ENCODE data around the gene KRT37.
"Not testable (repeated sequence)": the region's sequence is repeated elsewhere in the genome, so short reads cannot be mapped to it uniquely, and the experiment has no call there.

KRT37 gene

DNA sequence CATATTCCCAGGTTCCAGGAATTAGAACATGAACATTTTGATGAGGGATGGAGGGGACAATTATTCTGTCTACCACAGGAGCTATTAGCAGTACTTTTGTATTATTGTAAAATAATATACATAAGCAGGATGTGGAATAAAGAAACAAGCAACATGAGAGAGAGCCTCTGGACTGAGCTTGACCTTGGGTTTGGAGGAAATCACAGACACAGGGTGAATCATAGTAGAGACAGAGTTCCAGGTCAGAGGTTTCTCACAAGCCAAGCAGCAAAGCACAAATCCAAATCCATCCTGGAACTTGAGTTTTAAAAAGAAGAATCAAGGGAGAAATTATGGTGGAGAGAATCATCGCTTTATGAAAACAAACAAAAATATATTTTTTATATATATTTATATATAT, 32.1 kb downstream of the KRT37 start:
- no peak for DNase-seq (ENCODE audit: low read depth)
- H3K4me3 ChIP-seq (ENCODE audit: low read length), result no peak overlapping the region
- TF ChIP-seq, protein P1, sequence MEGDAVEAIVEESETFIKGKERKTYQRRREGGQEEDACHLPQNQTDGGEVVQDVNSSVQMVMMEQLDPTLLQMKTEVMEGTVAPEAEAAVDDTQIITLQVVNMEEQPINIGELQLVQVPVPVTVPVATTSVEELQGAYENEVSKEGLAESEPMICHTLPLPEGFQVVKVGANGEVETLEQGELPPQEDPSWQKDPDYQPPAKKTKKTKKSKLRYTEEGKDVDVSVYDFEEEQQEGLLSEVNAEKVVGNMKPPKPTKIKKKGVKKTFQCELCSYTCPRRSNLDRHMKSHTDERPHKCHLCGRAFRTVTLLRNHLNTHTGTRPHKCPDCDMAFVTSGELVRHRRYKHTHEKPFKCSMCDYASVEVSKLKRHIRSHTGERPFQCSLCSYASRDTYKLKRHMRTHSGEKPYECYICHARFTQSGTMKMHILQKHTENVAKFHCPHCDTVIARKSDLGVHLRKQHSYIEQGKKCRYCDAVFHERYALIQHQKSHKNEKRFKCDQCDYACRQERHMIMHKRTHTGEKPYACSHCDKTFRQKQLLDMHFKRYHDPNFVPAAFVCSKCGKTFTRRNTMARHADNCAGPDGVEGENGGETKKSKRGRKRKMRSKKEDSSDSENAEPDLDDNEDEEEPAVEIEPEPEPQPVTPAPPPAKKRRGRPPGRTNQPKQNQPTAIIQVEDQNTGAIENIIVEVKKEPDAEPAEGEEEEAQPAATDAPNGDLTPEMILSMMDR (conservative IDR thresholded peaks at IDR 0.05; ENCODE audit: low read depth, low read length), result no peak

DNA sequence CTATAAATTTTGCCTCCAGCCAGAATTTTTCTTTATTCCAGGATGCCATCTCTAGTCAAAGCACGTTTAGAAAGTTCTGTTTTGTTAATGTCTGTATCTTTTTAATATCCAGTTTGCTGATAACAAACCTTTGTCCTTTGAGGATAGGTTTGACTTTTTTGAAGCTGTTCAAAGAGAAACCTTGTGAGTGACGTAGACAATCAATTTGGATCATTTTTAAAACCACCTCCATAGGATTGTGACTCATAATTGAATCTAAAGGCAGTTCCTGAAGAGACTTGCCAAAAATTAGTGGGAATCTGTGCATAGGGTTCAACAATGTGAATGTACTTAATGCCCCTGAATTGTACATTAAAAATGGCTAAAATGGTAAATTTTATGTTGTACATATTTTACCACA, 32.9 kb downstream of the KRT37 start:
- TF ChIP-seq, protein P1 (conservative IDR thresholded peaks at IDR 0.05; ENCODE audit: low read depth, low read length), result no peak
- no peak overlapping the region for H3K4me3 ChIP-seq (ENCODE audit: low read length)
- DNase-seq (ENCODE audit: low read depth), result no peak

DNA sequence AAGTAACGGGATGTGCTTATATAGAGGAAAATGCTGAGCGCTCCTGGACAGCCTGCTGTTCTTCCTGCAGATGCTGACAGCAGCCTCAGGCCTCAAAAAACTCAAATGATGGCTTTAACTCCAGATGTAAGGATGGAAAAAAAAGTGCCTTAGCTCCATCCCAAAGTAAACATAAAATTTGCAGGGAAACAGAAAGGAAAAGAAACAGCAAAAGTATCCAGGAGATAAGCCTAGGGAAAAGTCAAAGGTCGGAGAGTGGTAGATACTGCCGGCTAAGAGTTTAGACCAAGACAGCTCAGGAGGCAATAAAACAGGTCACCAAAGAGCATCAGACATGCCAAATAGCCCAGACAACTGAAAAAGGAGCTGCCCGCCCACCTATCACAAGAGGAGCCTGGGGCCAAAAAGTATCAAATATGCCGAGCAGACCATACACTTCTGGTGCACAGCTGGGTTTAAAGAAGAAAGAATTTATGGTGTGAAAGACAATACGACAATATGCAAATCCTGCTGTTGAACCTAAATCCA, 33.9 kb downstream of the KRT37 start:
- H3K4me3 ChIP-seq (ENCODE audit: low read length), result no peak overlapping the region
- TF ChIP-seq, protein P1 (conservative IDR thresholded peaks at IDR 0.05; ENCODE audit: low read depth, low read length), result no peak
- DNase-seq (ENCODE audit: low read depth), result no peak

DNA sequence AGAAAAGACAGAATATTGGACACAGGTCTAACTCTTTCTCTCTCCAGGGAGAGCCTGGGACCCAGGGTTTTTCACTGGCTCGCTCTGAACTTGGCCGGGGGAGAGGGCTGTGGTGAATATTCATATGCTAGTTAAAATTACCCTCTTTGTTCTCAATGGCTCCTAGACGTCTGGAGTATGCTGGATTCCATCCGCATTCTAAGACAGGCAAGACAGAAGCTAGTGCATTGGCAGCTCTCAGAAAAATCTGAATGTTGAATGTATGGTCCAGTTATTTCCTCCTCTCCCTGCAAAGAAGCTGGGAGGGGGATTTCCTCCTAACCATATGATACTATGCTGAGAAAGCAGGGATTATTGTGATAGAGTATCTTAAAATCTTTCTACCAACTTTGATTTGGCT, 36.7 kb downstream of the KRT37 start:
- TF ChIP-seq, protein P1 (conservative IDR thresholded peaks at IDR 0.05; ENCODE audit: low read depth, low read length), result no peak
- DNase-seq (ENCODE audit: low read depth), result no peak
- H3K4me3 ChIP-seq (ENCODE audit: low read length), result no peak overlapping the region

DNA sequence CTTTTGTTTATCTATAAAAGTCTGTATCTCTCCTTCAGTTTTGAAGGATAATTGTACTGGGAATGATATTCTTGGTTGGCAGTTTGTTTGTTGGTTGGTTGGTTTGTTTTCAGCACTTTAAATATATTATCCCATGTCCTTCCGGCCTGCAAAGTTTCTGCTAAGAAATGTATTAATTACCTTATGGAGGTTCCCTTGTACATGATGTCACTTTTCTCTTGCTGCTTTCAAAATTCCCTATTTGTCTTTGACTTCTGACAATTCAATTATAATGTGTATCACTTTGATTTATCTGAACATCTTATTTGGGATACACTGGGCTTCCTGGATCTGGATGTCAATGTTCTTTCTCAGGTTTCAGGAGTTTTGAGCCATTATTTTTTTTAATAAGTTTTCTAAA, 38.2 kb downstream of the KRT37 start:
- no peak for DNase-seq (ENCODE audit: low read depth)
- TF ChIP-seq, protein P1 (conservative IDR thresholded peaks at IDR 0.05; ENCODE audit: low read depth, low read length), result no peak
- no peak overlapping the region for H3K4me3 ChIP-seq (ENCODE audit: low read length)

DNA sequence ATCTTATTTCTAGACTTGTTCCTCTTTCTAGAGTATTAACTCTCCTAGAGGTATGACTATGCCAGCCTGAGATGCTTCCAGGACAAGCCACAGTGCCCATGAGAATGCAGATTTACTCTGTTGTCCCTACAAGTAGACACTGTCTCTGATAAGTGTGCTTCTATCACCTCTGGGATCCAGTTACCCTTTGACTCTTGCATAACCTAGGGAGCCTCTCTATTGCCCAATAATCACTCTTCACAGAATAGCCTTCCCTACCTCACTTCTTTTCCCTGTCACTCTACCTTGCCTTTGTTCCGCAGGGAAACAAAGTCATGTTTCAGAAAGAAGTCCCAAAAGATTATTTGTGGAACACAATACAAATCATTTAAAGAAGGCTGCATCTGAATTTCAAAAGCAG, 40.7 kb downstream of the KRT37 start:
- TF ChIP-seq, protein P1 (conservative IDR thresholded peaks at IDR 0.05; ENCODE audit: low read depth, low read length), result no peak
- H3K4me3 ChIP-seq (ENCODE audit: low read length), result no peak overlapping the region
- no peak for DNase-seq (ENCODE audit: low read depth)

DNA sequence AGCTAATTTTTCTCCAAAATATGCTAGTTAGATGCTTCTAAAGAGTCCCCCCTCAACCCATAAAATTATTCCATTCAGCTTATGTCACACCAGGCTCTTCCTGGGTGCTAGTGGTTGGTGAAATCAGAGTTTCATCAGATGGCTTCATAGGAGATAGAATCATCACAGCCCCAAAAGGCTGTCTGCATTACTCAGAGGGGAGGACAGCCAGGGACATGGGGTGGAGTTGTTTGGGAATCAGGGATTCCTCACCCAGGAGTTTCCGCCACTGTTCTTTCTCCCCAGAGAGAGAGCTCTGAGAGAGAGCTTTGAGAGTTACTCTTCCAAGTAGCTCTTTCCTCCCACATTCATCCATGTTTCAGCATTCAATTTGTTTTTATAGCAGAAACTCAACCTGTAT, 42.0 kb downstream of the KRT37 start:
- TF ChIP-seq, protein P1 (conservative IDR thresholded peaks at IDR 0.05; ENCODE audit: low read depth, low read length), result no peak
- DNase-seq (ENCODE audit: low read depth), result no peak
- H3K4me3 ChIP-seq (ENCODE audit: low read length), result no peak overlapping the region

DNA sequence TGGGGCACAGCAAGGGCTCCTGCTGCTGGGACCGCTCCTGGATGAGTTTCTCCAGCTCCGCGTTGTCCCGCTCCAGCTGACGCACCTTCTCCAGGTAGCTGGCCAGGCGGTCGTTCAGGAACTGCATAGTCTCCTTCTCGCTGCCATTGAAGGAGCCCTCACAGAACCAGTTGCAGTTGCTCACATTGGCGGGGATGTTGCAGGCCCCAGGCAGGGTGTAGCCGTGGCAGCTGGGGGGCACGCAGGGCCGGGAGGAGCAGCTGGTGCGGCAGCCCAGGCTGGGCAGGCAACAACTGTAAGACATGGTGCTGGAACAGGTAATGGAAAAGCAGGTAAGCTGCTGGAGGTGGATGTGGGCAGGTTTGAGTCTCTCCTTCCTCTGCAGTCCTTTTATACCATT, 42.4 kb downstream of the KRT37 start, which contains the start of gene KRT34:
Gene KRT34 (minus strand): TSS at position 364 of the 400 bp plus-strand sequence. CDS start 60 bp downstream, at position 304.
- H3K4me3 ChIP-seq (ENCODE audit: low read length); DNase-seq (ENCODE audit: low read depth): not testable (repeated sequence)

DNA sequence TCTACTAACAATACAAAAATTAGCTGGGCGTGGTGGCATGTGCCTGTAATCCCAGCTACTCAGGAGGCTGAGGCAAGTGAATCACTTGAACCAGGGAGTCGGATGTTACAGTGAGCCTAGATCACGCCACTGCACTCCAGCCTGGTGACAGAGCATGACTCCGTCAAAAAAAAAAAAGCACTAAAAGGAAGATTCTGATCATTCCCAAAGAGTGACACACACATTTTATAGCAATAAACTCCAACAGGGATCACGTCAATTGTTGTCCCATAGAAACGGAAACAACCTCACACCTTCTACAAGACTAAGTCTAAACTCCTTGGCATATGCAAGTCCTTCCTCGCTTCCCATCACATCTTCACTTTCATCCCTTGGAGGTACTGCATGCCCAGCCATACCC, 44.3 kb downstream of the KRT37 start:
- DNase-seq (ENCODE audit: low read depth), result peak; percentile 27

More for the DNA sequence above, 44.3 kb downstream of the KRT37 start:
- not testable (repeated sequence) for H3K4me3 ChIP-seq (ENCODE audit: low read length)
